A673 (cell line): ENCODE measurements around the gene MED31. TPM values are rescaled to one million over a fixed set of nuclear protein-coding genes. Genes with fewer than 3 reads are reported as not detected.

Experiments used
- BruUV-seq: library from RNA; stranded (reverse); fragments of 400-500 nt; replicated peaks from 2 replicates; lab custom pipeline; 2021; lab: Mats Ljungman, UMichigan
- CTCF ChIA-PET: fragments of 300-600 bp; sonication (Branson Sonifier 250); formaldehyde crosslinking; loops from one replicate; lab custom pipeline; 2022; ENCODE audit warnings: antibody characterized with exemption; lab: Charles Lee
- POLR2A ChIA-PET: fragments of 300-600 bp; sonication (Branson Sonifier 250); formaldehyde crosslinking; loops from one replicate; lab custom pipeline; 2022; ENCODE audit warnings: antibody characterized with exemption; ENCODE audit not compliant: low non-redundant PET; lab: Charles Lee
- DNase-seq: peaks from one replicate; pipeline ENCODE4 v3.0.0-alpha.2; 2015; ENCODE audit warnings: low spot score
- H3K27ac ChIP-seq: fragments of 200-600 bp; sonication (generic); 2 replicates; pipeline ENCODE4 v1.5.1; 2016; ENCODE audit warnings: mixed run types, low read depth, mild to moderate bottlenecking, mixed read lengths, antibody characterized with exemption, low read length; ENCODE audit not compliant: poor library complexity, severe bottlenecking
- H3K27me3 ChIP-seq: fragments of 200-600 bp; sonication (generic); replicated peaks from 2 replicates; pipeline ENCODE4 v1.6.1; 2017; ENCODE audit warnings: mixed run types, low read depth, mild to moderate bottlenecking, mixed read lengths, antibody characterized with exemption, low read length; ENCODE audit not compliant: insufficient read depth, poor library complexity
- H3K36me3 ChIP-seq: fragments of 200-600 bp; sonication (generic); 2 replicates; pipeline ENCODE4 v1.6.1; 2016; ENCODE audit warnings: mixed run types, mild to moderate bottlenecking, mixed read lengths, antibody characterized with exemption, low read length; ENCODE audit not compliant: insufficient read depth, poor library complexity, severe bottlenecking
- H3K4me1 ChIP-seq: fragments of 200-600 bp; sonication (generic); 2 replicates; pipeline ENCODE4 v1.6.1; 2017; ENCODE audit warnings: mixed run types, mild to moderate bottlenecking, mixed read lengths, antibody characterized with exemption, low read length; ENCODE audit not compliant: insufficient read depth, poor library complexity, severe bottlenecking
- H3K4me3 ChIP-seq: fragments of 200-600 bp; sonication (generic); 2 replicates; pipeline ENCODE4 v1.5.1; 2016; ENCODE audit warnings: low read depth, mixed run types, mild to moderate bottlenecking, mixed read lengths, low read length; ENCODE audit not compliant: poor library complexity, severe bottlenecking
- H3K9me3 ChIP-seq: fragments of 200-600 bp; sonication (generic); 2 replicates; pipeline ENCODE4 v1.6.1; 2016; ENCODE audit warnings: mixed run types, low read depth, mild to moderate bottlenecking, mixed read lengths, antibody characterized with exemption, low read length; ENCODE audit not compliant: poor library complexity, severe bottlenecking
- EZH2 ChIP-seq: fragments of 200-600 bp; sonication (generic); IDR thresholded peaks from 2 replicates; pipeline ENCODE4 v1.6.1; 2017; ENCODE audit warnings: borderline replicate concordance, low read depth, mild to moderate bottlenecking, mixed read lengths, antibody characterized with exemption, low read length; ENCODE audit not compliant: poor library complexity, severe bottlenecking
- intact Hi-C: fragments of 100-400 bp; cut with micrococcal nuclease; formaldehyde crosslinking; loops from one replicate; pipeline ENCODE4 v1.10.0; 2022; ENCODE audit not compliant: unreplicated experiment
- total RNA-seq: library from RNA; stranded (reverse); gene quantifications from 2 replicates; pipeline ENCODE4 v1.2.3, GENCODE V29; 2021
- TF ChIP-seq, protein P1 (sequence below): fragments of 300-800, 200-600 bp; sonication (generic); conservative IDR thresholded peaks from 2 replicates; pipeline ENCODE4 v1.5.1; 2017; ENCODE audit warnings: low read depth, mild to moderate bottlenecking, antibody characterized with exemption, low read length, moderate library complexity, mixed read lengths

Gene MED31
- total RNA-seq, 1 experiment from 2014 or later, result 27.9 TPM

DNA sequence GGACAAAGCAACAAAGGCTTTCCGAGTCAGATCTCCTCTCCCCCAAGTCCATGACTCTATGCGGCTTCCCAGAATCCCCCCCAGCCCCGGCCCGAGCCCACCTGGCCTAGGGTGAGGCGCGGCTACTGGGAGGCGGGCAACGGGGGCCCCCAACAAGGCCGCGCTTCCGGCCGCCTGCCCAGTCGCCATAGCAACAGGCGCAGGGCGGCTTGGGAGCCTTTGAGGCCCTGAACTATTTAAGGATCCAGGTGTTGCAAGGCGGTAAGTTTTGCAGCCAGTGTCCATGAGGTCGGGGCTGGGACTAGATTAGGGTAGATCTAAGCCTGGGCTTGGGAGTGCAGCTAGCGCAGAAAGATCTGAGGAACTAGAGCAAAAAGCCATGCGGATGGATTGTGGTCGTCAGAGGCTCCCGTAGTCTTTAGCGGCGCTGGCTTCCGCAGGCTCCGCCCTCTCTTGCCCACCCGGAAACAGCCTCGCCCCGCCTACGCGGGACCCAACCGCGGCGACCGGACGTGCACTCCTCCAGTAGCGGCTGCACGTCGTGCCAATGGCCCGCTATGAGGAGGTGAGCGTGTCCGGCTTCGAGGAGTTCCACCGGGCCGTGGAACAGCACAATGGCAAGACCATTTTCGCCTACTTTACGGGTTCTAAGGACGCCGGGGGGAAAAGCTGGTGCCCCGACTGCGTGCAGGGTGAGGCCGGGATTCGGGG is 10.7 kb downstream of the MED31 start, which contains the start of the genes KIAA0753 and TXNDC17:
TSS of gene KIAA0753 (minus strand) at position 176 of the 711 bp plus-strand sequence. CDS start 5,608 bp downstream, outside the sequence.
TSS of gene TXNDC17 (plus strand) at position 525 of the 711 bp plus-strand sequence. CDS start at position 548, 23 bp downstream.
- H3K9me3 ChIP-seq, result no peaks in the 10 kb centered on the region
- CTCF ChIA-PET, result interaction anchor here (0.7 kb wide), 2 partner anchors 43 to 168 kb away, joined by 3 read pairs; no protein-coding TSS in a partner anchor
- TF ChIP-seq, protein P1, sequence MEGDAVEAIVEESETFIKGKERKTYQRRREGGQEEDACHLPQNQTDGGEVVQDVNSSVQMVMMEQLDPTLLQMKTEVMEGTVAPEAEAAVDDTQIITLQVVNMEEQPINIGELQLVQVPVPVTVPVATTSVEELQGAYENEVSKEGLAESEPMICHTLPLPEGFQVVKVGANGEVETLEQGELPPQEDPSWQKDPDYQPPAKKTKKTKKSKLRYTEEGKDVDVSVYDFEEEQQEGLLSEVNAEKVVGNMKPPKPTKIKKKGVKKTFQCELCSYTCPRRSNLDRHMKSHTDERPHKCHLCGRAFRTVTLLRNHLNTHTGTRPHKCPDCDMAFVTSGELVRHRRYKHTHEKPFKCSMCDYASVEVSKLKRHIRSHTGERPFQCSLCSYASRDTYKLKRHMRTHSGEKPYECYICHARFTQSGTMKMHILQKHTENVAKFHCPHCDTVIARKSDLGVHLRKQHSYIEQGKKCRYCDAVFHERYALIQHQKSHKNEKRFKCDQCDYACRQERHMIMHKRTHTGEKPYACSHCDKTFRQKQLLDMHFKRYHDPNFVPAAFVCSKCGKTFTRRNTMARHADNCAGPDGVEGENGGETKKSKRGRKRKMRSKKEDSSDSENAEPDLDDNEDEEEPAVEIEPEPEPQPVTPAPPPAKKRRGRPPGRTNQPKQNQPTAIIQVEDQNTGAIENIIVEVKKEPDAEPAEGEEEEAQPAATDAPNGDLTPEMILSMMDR, result no peak
- no peak for TF ChIP-seq EZH2

DNA sequence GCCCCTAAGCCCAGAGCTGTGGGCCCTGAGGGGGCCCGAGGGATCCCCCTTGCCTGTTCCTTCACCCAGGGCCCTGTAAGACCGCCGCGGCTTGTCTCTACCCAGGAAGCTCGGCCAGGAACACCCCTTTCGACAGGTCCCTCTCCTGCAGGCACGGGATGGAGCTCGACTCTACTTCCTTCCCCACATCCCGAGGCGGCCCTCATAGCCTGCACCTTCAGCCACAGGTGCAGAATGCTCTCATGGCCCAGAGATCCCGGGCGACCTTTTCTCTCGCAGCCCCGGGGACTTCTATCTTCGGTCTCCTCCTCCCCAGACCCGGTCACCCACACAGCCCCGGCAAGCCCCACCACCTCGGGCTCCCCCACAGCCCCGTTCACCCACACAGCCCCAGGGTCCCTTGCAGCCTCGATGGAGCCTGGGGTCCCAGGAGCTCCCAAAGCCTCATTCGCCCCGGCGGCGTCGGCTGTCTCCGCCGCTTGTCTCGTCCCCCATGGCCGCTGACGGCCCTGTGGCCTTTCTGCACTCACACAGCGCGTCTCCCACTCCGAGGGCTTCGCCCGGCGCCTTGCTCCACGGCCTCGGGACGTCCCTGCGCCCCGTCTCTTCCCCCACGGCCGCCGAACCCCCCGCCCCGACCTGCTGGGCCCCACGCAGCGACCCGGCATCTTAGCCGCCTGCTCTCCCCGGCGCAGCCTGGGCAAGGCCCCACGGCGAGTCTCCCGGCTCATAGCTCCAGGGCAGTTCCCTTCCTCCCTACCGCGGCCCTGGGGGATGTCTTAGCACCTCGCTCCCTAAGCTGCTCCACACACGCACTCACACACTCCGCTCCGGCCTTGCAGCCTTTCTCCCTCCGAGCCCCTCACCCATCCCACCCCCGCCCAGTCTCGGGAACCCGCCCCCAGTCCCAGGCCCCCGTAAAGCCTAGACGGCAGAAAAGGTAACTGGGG is 11.5 kb downstream of the MED31 start:
- Histone ChIP-seq H3K27ac (peak overlapping the region; percentile 95), H3K27me3 (no peaks in the 10 kb centered on the region), H3K9me3 (no peaks in the 10 kb centered on the region), H3K36me3 (peaks cover 22% of the 10 kb centered on the region), H3K4me3 (peak overlapping the region; percentile 78), H3K4me1 (peaks cover 19% of the 10 kb centered on the region)
- DNase-seq, result peak; percentile 61
- TF ChIP-seq EZH2, result no peak
- TF ChIP-seq, protein P1, result no peak
- ChIA-PET POLR2A (no interaction called here), CTCF (interaction anchor here (0.7 kb wide), 2 partner anchors 44 to 167 kb away, joined by 3 read pairs; no protein-coding TSS in a partner anchor)
- no TSS peak for BruUV-seq
- intact Hi-C loops, result loop anchor here (10.0 kb wide), 1 partner anchor 165 kb away; no protein-coding TSS in a partner anchor

More for the DNA sequence above, 10.7 kb downstream of the MED31 start, which contains the start of the genes KIAA0753 and TXNDC17:
- Histone ChIP-seq H3K4me3 (peak within 1 kb of the TSS; percentile 78), H3K27ac (peak within 1 kb of the TSS; percentile 95), H3K4me1 (peaks cover 19% of the 10 kb centered on the region), H3K27me3 (no peaks in the 10 kb centered on the region), H3K36me3 (peaks cover 24% of the 10 kb centered on the region)
- no TSS peak for BruUV-seq
- intact Hi-C loops, result loop anchor here (10.0 kb wide), 1 partner anchor 166 kb away; no protein-coding TSS in a partner anchor
- POLR2A ChIA-PET, result no interaction called here
- DNase-seq, result peak; percentile 94

DNA sequence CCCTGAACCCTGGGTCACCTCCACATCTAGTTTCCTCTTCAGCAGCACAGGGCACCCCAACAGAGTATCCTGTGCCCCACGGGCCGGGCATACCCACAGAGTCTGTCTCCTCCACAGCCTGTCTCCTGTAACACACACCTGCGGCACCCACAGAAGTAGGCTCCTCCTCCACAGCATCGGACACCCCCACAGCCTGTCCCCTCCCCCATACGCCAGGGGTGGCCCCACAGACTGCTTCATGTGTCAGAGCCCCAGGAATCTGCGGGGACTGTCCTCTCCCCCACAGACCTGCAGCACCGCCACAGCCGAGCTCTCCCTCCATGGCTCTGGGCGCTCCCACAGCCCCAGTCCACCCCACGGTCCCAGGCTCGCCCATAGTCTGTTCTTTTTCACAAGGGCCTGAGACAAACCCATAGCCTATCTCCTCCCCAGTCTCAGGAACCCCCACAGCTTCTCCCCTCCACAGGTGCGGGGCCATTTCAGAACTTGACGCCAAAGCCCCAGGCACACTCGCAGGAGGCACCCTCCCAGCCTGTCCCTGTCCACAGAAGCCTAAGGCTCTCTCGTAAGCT is 12.3 kb downstream of the MED31 start:
- Histone ChIP-seq H3K36me3 (peaks cover 22% of the 10 kb centered on the region), H3K4me1 (peaks cover 19% of the 10 kb centered on the region), H3K9me3 (no peaks in the 10 kb centered on the region), H3K27me3 (no peaks in the 10 kb centered on the region), H3K27ac (peak overlapping the region; percentile 95), H3K4me3 (peak overlapping the region; percentile 78)
- no TSS peak for BruUV-seq
- no peak for DNase-seq
- ChIA-PET POLR2A (no interaction called here), CTCF (no interaction called here)
- TF ChIP-seq, protein P1, result no peak
- TF ChIP-seq EZH2, result no peak
- intact Hi-C loops, result no loop called here
